ENCODE results near the gene DNAH12. TPM values are rescaled to one million over a fixed set of nuclear protein-coding genes. Genes with fewer than 3 reads are reported as not detected.

The DNAH12 gene
- total and polyA plus RNA-seq, 2 donors from 2014 or later, result 0.38 TPM; not detected in 1

- Histone ChIP-seq H3K36me3 (ENCODE audit: control insufficient read depth in 2 of 3, insufficient read depth in 3 of 3, low read length in 3 of 3) (no peaks in the 10 kb centered on the region), H3K9ac (ENCODE audit: low read length in 3 of 3) (no peak overlapping the region), H3K27ac (ENCODE audit: low read depth in 2 of 2, low read length in 2 of 2) (no peak overlapping the region), H3K9me3 (ENCODE audit: control insufficient read depth in 2 of 3, insufficient read depth in 1 of 3, low read length in 3 of 3) (no peaks in the 10 kb centered on the region), H3K4me3 (ENCODE audit: low read length in 3 of 3) (no peak overlapping the region), H3K4me1 (ENCODE audit: control insufficient read depth in 2 of 3, insufficient read depth in 2 of 3, low read depth in 1 of 3, low read length in 3 of 3) (no peaks in the 10 kb centered on the region), H3K27me3 (ENCODE audit: control insufficient read depth, insufficient read depth, low read length) (no peaks in the 10 kb centered on the region)
- TF ChIP-seq CTCF (IDR thresholded peaks at IDR 0.05; ENCODE audit: borderline replicate concordance, extremely low read depth, insufficient read depth), result no peak
- FAIRE-seq (no peak), DNase-seq (no peak)
- intact Hi-C loops (cut with DNase I), result no loop called here
Measured at GRCh38 chr3:57436195-57436761, 107.9 kb downstream of the DNAH12 start.

GRCh38 chr3:57434041-57434440, 110.1 kb downstream of the DNAH12 start:
- Histone ChIP-seq H3K4me1 (ENCODE audit: control insufficient read depth in 2 of 3, insufficient read depth in 2 of 3, low read depth in 1 of 3, low read length in 3 of 3) (no peaks in the 10 kb centered on the region), H3K27ac (ENCODE audit: low read depth in 2 of 2, low read length in 2 of 2) (no peak overlapping the region), H3K9ac (ENCODE audit: low read length in 3 of 3) (no peak overlapping the region), H3K9me3 (ENCODE audit: control insufficient read depth in 2 of 3, insufficient read depth in 1 of 3, low read length in 3 of 3) (no peaks in the 10 kb centered on the region), H3K36me3 (ENCODE audit: control insufficient read depth in 2 of 3, insufficient read depth in 3 of 3, low read length in 3 of 3) (no peaks in the 10 kb centered on the region), H3K4me3 (ENCODE audit: low read length in 3 of 3) (no peak overlapping the region), H3K27me3 (ENCODE audit: control insufficient read depth, insufficient read depth, low read length) (no peaks in the 10 kb centered on the region)
- TF ChIP-seq CTCF (IDR thresholded peaks at IDR 0.05; ENCODE audit: borderline replicate concordance, extremely low read depth, insufficient read depth), result peak; percentile 35
- FAIRE-seq, result no peak
- intact Hi-C loops (cut with DNase I), result no loop called here
- DNase-seq, result peak in 2 of 5 donors; percentile 61 to 64

GRCh38 chr3:57423335-57423734, 120.8 kb downstream of the DNAH12 start:
- Histone ChIP-seq H3K4me3 (ENCODE audit: low read length in 3 of 3) (no peak overlapping the region), H3K9me3 (ENCODE audit: control insufficient read depth in 2 of 3, insufficient read depth in 1 of 3, low read length in 3 of 3) (no peaks in the 10 kb centered on the region), H3K4me1 (ENCODE audit: control insufficient read depth in 2 of 3, insufficient read depth in 2 of 3, low read depth in 1 of 3, low read length in 3 of 3) (no peaks in the 10 kb centered on the region), H3K27ac (ENCODE audit: low read depth in 2 of 2, low read length in 2 of 2) (no peak overlapping the region), H3K9ac (ENCODE audit: low read length in 3 of 3) (no peak overlapping the region), H3K27me3 (ENCODE audit: control insufficient read depth, insufficient read depth, low read length) (no peaks in the 10 kb centered on the region), H3K36me3 (ENCODE audit: control insufficient read depth in 2 of 3, insufficient read depth in 3 of 3, low read length in 3 of 3) (no peaks in the 10 kb centered on the region)
- TF ChIP-seq CTCF (IDR thresholded peaks at IDR 0.05; ENCODE audit: borderline replicate concordance, extremely low read depth, insufficient read depth), result no peak
- DNase-seq, result no peak
- no peak for FAIRE-seq
- intact Hi-C loops (cut with DNase I), result no loop called here

GRCh38 chr3:57421336-57421735, 122.8 kb downstream of the DNAH12 start:
- Histone ChIP-seq H3K4me3 (ENCODE audit: low read length in 3 of 3) (no peak overlapping the region), H3K27me3 (ENCODE audit: control insufficient read depth, insufficient read depth, low read length) (no peaks in the 10 kb centered on the region), H3K9me3 (ENCODE audit: control insufficient read depth in 2 of 3, insufficient read depth in 1 of 3, low read length in 3 of 3) (no peaks in the 10 kb centered on the region), H3K27ac (ENCODE audit: low read depth in 2 of 2, low read length in 2 of 2) (no peak overlapping the region), H3K9ac (ENCODE audit: low read length in 3 of 3) (no peak overlapping the region), H3K36me3 (ENCODE audit: control insufficient read depth in 2 of 3, insufficient read depth in 3 of 3, low read length in 3 of 3) (no peaks in the 10 kb centered on the region), H3K4me1 (ENCODE audit: control insufficient read depth in 2 of 3, insufficient read depth in 2 of 3, low read depth in 1 of 3, low read length in 3 of 3) (no peaks in the 10 kb centered on the region)
- no peak for FAIRE-seq
- intact Hi-C loops (cut with DNase I), result no loop called here
- no peak for DNase-seq
- TF ChIP-seq CTCF (IDR thresholded peaks at IDR 0.05; ENCODE audit: borderline replicate concordance, extremely low read depth, insufficient read depth), result no peak

All from kidney (tissue), 14 donors.